CD4-positive, alpha-beta T cell treated with Interferon gamma for 1 hour (primary cell): ENCODE measurements around the gene PCGF3.
"Not testable (repeated sequence)": the region's sequence is repeated elsewhere in the genome, so short reads cannot be mapped to it uniquely, and the experiment has no call there.

Experiments
- DNase-seq: peaks from one replicate; pipeline ENCODE4 v3.0.0-alpha.2; 2020

The PCGF3 gene

GRCh38 chr4:705278-706082, at the start of gene PCGF3:
Gene PCGF3 (plus strand): TSS chr4:705832. CDS start chr4:733681, 27,849 bp downstream.
- peak; percentile 95 for DNase-seq

GRCh38 chr4:656436-657337, 48.9 kb upstream of the PCGF3 start:
- DNase-seq = no peak

GRCh38 chr4:657338-657833, 48.2 kb upstream of the PCGF3 start:
- DNase-seq = no peak

GRCh38 chr4:657834-658667, 47.6 kb upstream of the PCGF3 start:
- DNase-seq = no peak

GRCh38 chr4:658681-659667, 46.7 kb upstream of the PCGF3 start:
- no peak for DNase-seq

- DNase-seq = no peak
These were observed 45.8 kb upstream of the PCGF3 start for GRCh38 chr4:659851-660250.

GRCh38 chr4:660401-660800, 45.2 kb upstream of the PCGF3 start:
- no peak for DNase-seq

GRCh38 chr4:661231-661630, 44.4 kb upstream of the PCGF3 start:
- no peak for DNase-seq

- DNase-seq = no peak
These were observed 43.5 kb upstream of the PCGF3 start for GRCh38 chr4:661881-662761.

GRCh38 chr4:663046-663437, 42.6 kb upstream of the PCGF3 start:
- no peak for DNase-seq

- peak; percentile 78 for DNase-seq
These were observed 41.9 kb upstream of the PCGF3 start for GRCh38 chr4:663438-664428.

GRCh38 chr4:664713-665231, 40.9 kb upstream of the PCGF3 start:
- DNase-seq = no peak

- no peak for DNase-seq
These were observed 40.3 kb upstream of the PCGF3 start for GRCh38 chr4:665381-665750.

GRCh38 chr4:665751-666435, 39.7 kb upstream of the PCGF3 start:
- no peak for DNase-seq

GRCh38 chr4:666436-666810, 39.2 kb upstream of the PCGF3 start:
- no peak for DNase-seq

- DNase-seq = no peak
These were observed 38.6 kb upstream of the PCGF3 start for GRCh38 chr4:666822-667544.

- DNase-seq = no peak
These were observed 38.1 kb upstream of the PCGF3 start for GRCh38 chr4:667545-667925.

- DNase-seq = not testable (repeated sequence)
These were observed 37.4 kb upstream of the PCGF3 start for GRCh38 chr4:668219-668618.
